A673 (cell line): ENCODE data around the gene SRRM2. TPM values are rescaled to one million over a fixed set of nuclear protein-coding genes. Genes with fewer than 3 reads are reported as not detected.

Experiments
- BruUV-seq: library from RNA; stranded (reverse); fragments of 400-500 nt; replicated peaks from 2 replicates; lab custom pipeline; 2021; lab: Mats Ljungman, UMichigan
- CTCF ChIA-PET: fragments of 300-600 bp; sonication (Branson Sonifier 250); formaldehyde crosslinking; loops from one replicate; lab custom pipeline; 2022; ENCODE audit warnings: antibody characterized with exemption; lab: Charles Lee
- POLR2A ChIA-PET: fragments of 300-600 bp; sonication (Branson Sonifier 250); formaldehyde crosslinking; loops from one replicate; lab custom pipeline; 2022; ENCODE audit warnings: antibody characterized with exemption; ENCODE audit not compliant: low non-redundant PET; lab: Charles Lee
- DNase-seq: peaks from one replicate; pipeline ENCODE4 v3.0.0-alpha.2; 2015; ENCODE audit warnings: low spot score
- H3K27ac ChIP-seq: fragments of 200-600 bp; sonication (generic); 2 replicates; pipeline ENCODE4 v1.5.1; 2016; ENCODE audit warnings: mixed run types, low read depth, mild to moderate bottlenecking, mixed read lengths, antibody characterized with exemption, low read length; ENCODE audit not compliant: poor library complexity, severe bottlenecking
- H3K27me3 ChIP-seq: fragments of 200-600 bp; sonication (generic); replicated peaks from 2 replicates; pipeline ENCODE4 v1.6.1; 2017; ENCODE audit warnings: mixed run types, low read depth, mild to moderate bottlenecking, mixed read lengths, antibody characterized with exemption, low read length; ENCODE audit not compliant: insufficient read depth, poor library complexity
- H3K36me3 ChIP-seq: fragments of 200-600 bp; sonication (generic); 2 replicates; pipeline ENCODE4 v1.6.1; 2016; ENCODE audit warnings: mixed run types, mild to moderate bottlenecking, mixed read lengths, antibody characterized with exemption, low read length; ENCODE audit not compliant: insufficient read depth, poor library complexity, severe bottlenecking
- H3K4me1 ChIP-seq: fragments of 200-600 bp; sonication (generic); 2 replicates; pipeline ENCODE4 v1.6.1; 2017; ENCODE audit warnings: mixed run types, mild to moderate bottlenecking, mixed read lengths, antibody characterized with exemption, low read length; ENCODE audit not compliant: insufficient read depth, poor library complexity, severe bottlenecking
- H3K4me3 ChIP-seq: fragments of 200-600 bp; sonication (generic); 2 replicates; pipeline ENCODE4 v1.5.1; 2016; ENCODE audit warnings: low read depth, mixed run types, mild to moderate bottlenecking, mixed read lengths, low read length; ENCODE audit not compliant: poor library complexity, severe bottlenecking
- H3K9me3 ChIP-seq: fragments of 200-600 bp; sonication (generic); 2 replicates; pipeline ENCODE4 v1.6.1; 2016; ENCODE audit warnings: mixed run types, low read depth, mild to moderate bottlenecking, mixed read lengths, antibody characterized with exemption, low read length; ENCODE audit not compliant: poor library complexity, severe bottlenecking
- EZH2 ChIP-seq: fragments of 200-600 bp; sonication (generic); IDR thresholded peaks from 2 replicates; pipeline ENCODE4 v1.6.1; 2017; ENCODE audit warnings: borderline replicate concordance, low read depth, mild to moderate bottlenecking, mixed read lengths, antibody characterized with exemption, low read length; ENCODE audit not compliant: poor library complexity, severe bottlenecking
- intact Hi-C: fragments of 100-400 bp; cut with micrococcal nuclease; formaldehyde crosslinking; loops from one replicate; pipeline ENCODE4 v1.10.0; 2022; ENCODE audit not compliant: unreplicated experiment
- total RNA-seq: library from RNA; stranded (reverse); gene quantifications from 2 replicates; pipeline ENCODE4 v1.2.3, GENCODE V29; 2021
- TF ChIP-seq, protein P1 (sequence below): fragments of 300-800, 200-600 bp; sonication (generic); conservative IDR thresholded peaks from 2 replicates; pipeline ENCODE4 v1.5.1; 2017; ENCODE audit warnings: low read depth, mild to moderate bottlenecking, antibody characterized with exemption, low read length, moderate library complexity, mixed read lengths

SRRM2 gene
- total RNA-seq, 1 experiment from 2014 or later, result 642 TPM

GRCh38 chr16:2728034-2728433, 24.4 kb upstream of the SRRM2 start:
- intact Hi-C loops, result no loop called here
- H3K4me3 ChIP-seq, result no peak overlapping the region
- ChIA-PET CTCF (no interaction called here), POLR2A (no interaction called here)
- no peaks in the 10 kb centered on the region for H3K36me3 ChIP-seq
- BruUV-seq, result no TSS peak
- no peaks in the 10 kb centered on the region for H3K9me3 ChIP-seq
- no peak overlapping the region for H3K27ac ChIP-seq
- TF ChIP-seq, protein P1, sequence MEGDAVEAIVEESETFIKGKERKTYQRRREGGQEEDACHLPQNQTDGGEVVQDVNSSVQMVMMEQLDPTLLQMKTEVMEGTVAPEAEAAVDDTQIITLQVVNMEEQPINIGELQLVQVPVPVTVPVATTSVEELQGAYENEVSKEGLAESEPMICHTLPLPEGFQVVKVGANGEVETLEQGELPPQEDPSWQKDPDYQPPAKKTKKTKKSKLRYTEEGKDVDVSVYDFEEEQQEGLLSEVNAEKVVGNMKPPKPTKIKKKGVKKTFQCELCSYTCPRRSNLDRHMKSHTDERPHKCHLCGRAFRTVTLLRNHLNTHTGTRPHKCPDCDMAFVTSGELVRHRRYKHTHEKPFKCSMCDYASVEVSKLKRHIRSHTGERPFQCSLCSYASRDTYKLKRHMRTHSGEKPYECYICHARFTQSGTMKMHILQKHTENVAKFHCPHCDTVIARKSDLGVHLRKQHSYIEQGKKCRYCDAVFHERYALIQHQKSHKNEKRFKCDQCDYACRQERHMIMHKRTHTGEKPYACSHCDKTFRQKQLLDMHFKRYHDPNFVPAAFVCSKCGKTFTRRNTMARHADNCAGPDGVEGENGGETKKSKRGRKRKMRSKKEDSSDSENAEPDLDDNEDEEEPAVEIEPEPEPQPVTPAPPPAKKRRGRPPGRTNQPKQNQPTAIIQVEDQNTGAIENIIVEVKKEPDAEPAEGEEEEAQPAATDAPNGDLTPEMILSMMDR, result no peak
- TF ChIP-seq EZH2, result no peak
- H3K4me1 ChIP-seq, result no peaks in the 10 kb centered on the region
- DNase-seq, result no peak
- H3K27me3 ChIP-seq, result no peaks in the 10 kb centered on the region

DNA sequence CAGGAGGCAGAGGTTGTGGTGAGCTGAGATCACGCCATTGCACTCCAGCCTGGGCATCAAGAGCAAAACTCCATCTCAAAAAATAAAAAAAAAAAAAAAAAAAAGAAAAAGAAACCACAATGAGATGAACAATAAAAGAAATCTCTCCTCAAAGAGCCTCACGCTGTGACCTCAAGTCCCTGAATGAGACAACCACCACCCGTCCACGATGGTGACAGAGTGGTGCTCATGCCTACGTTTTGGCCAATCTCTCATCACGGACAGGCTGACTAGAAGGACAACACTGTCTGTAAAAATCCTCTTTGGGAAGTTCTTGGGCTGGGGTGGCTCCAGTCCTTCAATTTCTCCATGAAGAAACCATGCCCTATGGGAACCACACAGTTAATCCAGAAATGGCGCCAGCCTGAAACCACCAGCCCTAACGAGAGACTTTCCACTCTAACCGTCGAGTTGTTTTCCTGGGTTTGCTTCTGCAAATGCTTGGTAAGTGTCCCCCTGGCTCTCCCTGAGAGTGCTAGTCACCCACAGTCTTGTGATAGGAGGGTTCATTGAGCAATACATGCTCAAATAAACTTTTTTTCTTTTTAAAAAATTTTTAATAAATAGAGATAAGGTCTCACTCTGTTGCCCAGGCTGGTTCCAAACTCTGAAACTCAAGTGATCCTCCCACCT, 17.5 kb upstream of the SRRM2 start:
- POLR2A ChIA-PET, result no interaction called here
- H3K4me1 ChIP-seq, result no peaks in the 10 kb centered on the region
- no peak for DNase-seq
- no peak for TF ChIP-seq EZH2
- TF ChIP-seq, protein P1, result no peak
- no peaks in the 10 kb centered on the region for H3K9me3 ChIP-seq
- no peaks in the 10 kb centered on the region for H3K27me3 ChIP-seq
- BruUV-seq, result no TSS peak
- no peak overlapping the region for H3K27ac ChIP-seq
- CTCF ChIA-PET, result no interaction called here
- no peaks in the 10 kb centered on the region for H3K36me3 ChIP-seq
- H3K4me3 ChIP-seq, result no peak overlapping the region
- intact Hi-C loops, result no loop called here

- Histone ChIP-seq H3K9me3 (no peaks in the 10 kb centered on the region), H3K4me3 (no peak overlapping the region), H3K36me3 (no peaks in the 10 kb centered on the region), H3K27ac (no peak overlapping the region), H3K4me1 (no peaks in the 10 kb centered on the region), H3K27me3 (no peaks in the 10 kb centered on the region)
- ChIA-PET POLR2A (no interaction called here), CTCF (no interaction called here)
- no TSS peak for BruUV-seq
- intact Hi-C loops, result no loop called here
- TF ChIP-seq EZH2, result no peak
- TF ChIP-seq, protein P1, result no peak
- no peak for DNase-seq
Observed at GRCh38 chr16:2736476-2737237, 15.8 kb upstream of the SRRM2 start.
